HepG2 (cell line): ENCODE results near the gene C7orf57. TPM values are rescaled to one million over a fixed set of nuclear protein-coding genes. Genes with fewer than 3 reads are reported as not detected.
A peak's percentile ranks its signal among the peaks of the same experiment; 100 is the strongest.

Experiments
- ATAC-seq: fragments of 200-7000 bp; cut with Tn5 transposase; 3 replicates; pipeline ENCODE4 v1.9.1; 2020; ENCODE audit warnings: mild to moderate bottlenecking, moderate library complexity
- BruUV-seq: library from RNA; stranded (reverse); fragments of 400-500 nt; replicated peaks from 2 replicates; lab custom pipeline; 2021; lab: Mats Ljungman, UMichigan
- CTCF ChIA-PET: fragments of 300-600 bp; formaldehyde crosslinking; extraction: SDS; loops from one replicate; lab custom pipeline; 2021; ENCODE audit warnings: low total read pairs, inconsistent platforms, low intra/inter-chr PET ratio; lab: Yijun Ruan, JAX
- POLR2A ChIA-PET: fragments of 350-600 bp; sonication (Branson Sonifier 250); formaldehyde crosslinking; loops from one replicate; lab custom pipeline; 2020; ENCODE audit warnings: antibody characterized with exemption, inconsistent platforms; lab: Yijun Ruan, JAX
- DNase-seq: peaks from one replicate; pipeline ENCODE4 v3.0.0-alpha.2; 2015; ENCODE audit warnings: low spot score
- FAIRE-seq: peaks from 3 replicates; lab custom pipeline; 2011; peaks lifted over from hg19 to GRCh38; lab: Jason Lieb, UNC
- H2AFZ ChIP-seq: one replicate; pipeline ENCODE4 v1.6.1; 2011; ENCODE audit warnings: low read length, inconsistent platforms
- H3K27ac ChIP-seq: fragments of 300-600 bp; 3 replicates; pipeline ENCODE4 v1.8.0; 2011; ENCODE audit warnings: mixed run types, mild to moderate bottlenecking, mixed read lengths, low read length, inconsistent platforms; ENCODE audit not compliant: insufficient read depth; ENCODE audit errors: extremely low read length
- H3K27me3 ChIP-seq, 2 experiments: fragments of 200-600 bp in 1 of 2; 2 replicates in 1 of 2; 3 replicates in 1 of 2; pipeline versions ENCODE4 v1.6.0 to v1.8.0; 2011; ENCODE audit warnings: low read length in 2 of 2, mild to moderate bottlenecking in 2 of 2, moderate library complexity in 2 of 2, inconsistent platforms in 1 of 2; ENCODE audit not compliant: insufficient read depth in 2 of 2, control insufficient read depth in 1 of 2
- H3K36me3 ChIP-seq, 2 experiments: fragments of 200-600 bp in 1 of 2; replicated peaks in 1 of 2; 2 replicates in 1 of 2; 3 replicates in 1 of 2; pipeline versions ENCODE4 v1.5.1 to v1.8.0; 2011; ENCODE audit warnings: low read length in 2 of 2, inconsistent platforms in 1 of 2; ENCODE audit not compliant: insufficient read depth in 2 of 2, control insufficient read depth in 1 of 2
- H3K4me1 ChIP-seq: 2 replicates; pipeline ENCODE4 v1.5.1; 2012; ENCODE audit warnings: low read length, inconsistent platforms; ENCODE audit not compliant: insufficient read depth
- H3K4me2 ChIP-seq: 2 replicates; pipeline ENCODE4 v1.6.0; 2011; ENCODE audit warnings: low read depth, low read length, inconsistent platforms
- H3K4me3 ChIP-seq, 3 experiments: fragments of 200-600 bp in 1 of 3; sonication (generic), shearing (Covaris generic) in 1 of 3; replicated peaks in 1 of 3; 2 replicates each; pipeline ENCODE4 v1.5.1; 2011 to 2016; ENCODE audit warnings: low read length in 3 of 3, inconsistent platforms in 2 of 3, low read depth in 2 of 3, mild to moderate bottlenecking in 2 of 3, control low read depth in 1 of 3, mixed read lengths in 1 of 3; ENCODE audit not compliant: insufficient read depth in 1 of 3
- H3K79me2 ChIP-seq: one replicate; pipeline ENCODE4 v1.6.1; 2011; ENCODE audit warnings: low read length, inconsistent platforms; ENCODE audit not compliant: insufficient read depth
- H3K9ac ChIP-seq: 2 replicates; pipeline ENCODE4 v1.6.0; 2011; ENCODE audit warnings: mild to moderate bottlenecking, low read depth, low read length, inconsistent platforms; ENCODE audit not compliant: insufficient read depth
- H3K9me3 ChIP-seq: 2 replicates; pipeline ENCODE4 v1.5.1; 2012; ENCODE audit warnings: mild to moderate bottlenecking, low read length
- H4K20me1 ChIP-seq: 2 replicates; pipeline ENCODE4 v1.6.0; 2011; ENCODE audit warnings: inconsistent platforms, mild to moderate bottlenecking, low read length, moderate library complexity; ENCODE audit not compliant: insufficient read depth
- ATF2 ChIP-seq: sonication (generic); formaldehyde crosslinking; IDR thresholded peaks from 2 replicates; pipeline ENCODE4 v1.4.0; 2020; ENCODE audit warnings: missing genetic modification reagents
- CBX2 ChIP-seq, 2 experiments: fragments of 200-600 bp in 1 of 2; sonication (generic); formaldehyde crosslinking in 1 of 2; IDR thresholded peaks; 2 replicates each; pipeline versions ENCODE4 v1.7.0 to v1.8.1; 2018 to 2022; ENCODE audit warnings: low read depth in 2 of 2, low read length in 1 of 2, mild to moderate bottlenecking in 1 of 2, missing genetic modification reagents in 1 of 2
- DDIT3 ChIP-seq: sonication (generic); formaldehyde crosslinking; IDR thresholded peaks from 2 replicates; pipeline ENCODE4 v1.4.0; 2020; ENCODE audit warnings: mild to moderate bottlenecking, missing genetic modification reagents
- ETS1 ChIP-seq: sonication (generic); formaldehyde crosslinking; IDR thresholded peaks from 2 replicates; pipeline ENCODE4 v1.4.0; 2020; ENCODE audit warnings: missing genetic modification reagents
- FLYWCH1 ChIP-seq: sonication (generic); formaldehyde crosslinking; IDR thresholded peaks from 2 replicates; pipeline ENCODE4 v1.8.1; 2023; ENCODE audit warnings: mild to moderate bottlenecking, missing genetic modification reagents
- GPN1 ChIP-seq: sonication (generic); formaldehyde crosslinking; IDR thresholded peaks from 2 replicates; pipeline ENCODE4 v1.5.1; 2020; ENCODE audit warnings: missing genetic modification reagents, borderline replicate concordance
- HNRNPL ChIP-seq: fragments of 200-400 bp; formaldehyde crosslinking; IDR thresholded peaks from 2 replicates; pipeline ENCODE4 v1.6.1; 2017; ENCODE audit warnings: mild to moderate bottlenecking, low read depth, low read length
- NAIF1 ChIP-seq: sonication (generic); formaldehyde crosslinking; IDR thresholded peaks from 2 replicates; pipeline ENCODE4 v1.5.0; 2020; ENCODE audit warnings: mild to moderate bottlenecking, missing genetic modification reagents, borderline replicate concordance
- NFKB2 ChIP-seq: sonication (generic); formaldehyde crosslinking; IDR thresholded peaks from 2 replicates; pipeline ENCODE4 v1.4.0; 2020; ENCODE audit warnings: missing genetic modification reagents, borderline replicate concordance
- PHF20 ChIP-seq: sonication (generic); formaldehyde crosslinking; IDR thresholded peaks from 2 replicates; pipeline ENCODE4 v1.5.0; 2020; ENCODE audit warnings: mild to moderate bottlenecking, missing genetic modification reagents
- RAD21 ChIP-seq: fragments of 450-650 bp; formaldehyde crosslinking; IDR thresholded peaks from 2 replicates; pipeline ENCODE4 v1.5.0; 2020; ENCODE audit warnings: mild to moderate bottlenecking
- RFXANK ChIP-seq: IDR thresholded peaks from 2 replicates; pipeline ENCODE4 v1.6.1; 2016
- SP2 ChIP-seq: sonication (generic); formaldehyde crosslinking; IDR thresholded peaks from 2 replicates; pipeline ENCODE4 v1.5.1; 2020; ENCODE audit warnings: mild to moderate bottlenecking, missing genetic modification reagents
- ZC3H4 ChIP-seq: sonication (generic); formaldehyde crosslinking; IDR thresholded peaks from 2 replicates; pipeline ENCODE4 v1.4.0; 2020; ENCODE audit warnings: missing genetic modification reagents, borderline replicate concordance
- ZFP41 ChIP-seq: sonication (generic); formaldehyde crosslinking; IDR thresholded peaks from 2 replicates; pipeline ENCODE4 v1.4.0; 2020; ENCODE audit warnings: mild to moderate bottlenecking, missing genetic modification reagents, borderline replicate concordance
- ZFP91 ChIP-seq: sonication (generic); formaldehyde crosslinking; IDR thresholded peaks from 2 replicates; pipeline ENCODE4 v1.9.0; 2022; ENCODE audit warnings: missing genetic modification reagents, mild to moderate bottlenecking, borderline replicate concordance
- ZNF264 ChIP-seq: sonication (generic); formaldehyde crosslinking; IDR thresholded peaks from 2 replicates; pipeline ENCODE4 v1.4.0; 2020; ENCODE audit warnings: missing genetic modification reagents
- ZNF691 ChIP-seq: sonication (generic); formaldehyde crosslinking; IDR thresholded peaks from 2 replicates; pipeline ENCODE4 v1.4.0; 2020; ENCODE audit warnings: missing genetic modification reagents, low read depth, mild to moderate bottlenecking, borderline replicate concordance
- WGBS: methylation state at CpG from one replicate; pipeline ENCODE4 v1.1.6; 2017; ENCODE audit warnings: low lambda C conversion rate; 5-methylcytosine and 5-hydroxymethylcytosine counted together
- in situ Hi-C: cut with HindIII; loops from 2 replicates; pipeline ENCODE4 v1.10.0; 2017; ENCODE audit warnings: low pct_unique_long_range_greater_than_20kb; ENCODE audit not compliant: extremely low pct_ligation_motif_present
- intact Hi-C: fragments of 100-400 bp; cut with micrococcal nuclease; formaldehyde crosslinking; loops from one replicate; pipeline ENCODE4 v1.10.0; 2022; ENCODE audit not compliant: unreplicated experiment
- polyA plus RNA-seq, 8 experiments: library from polyadenylated mRNA; depleted of rRNA in 3 of 8; stranded (reverse) in 7 of 8; unstranded in 1 of 8; fragments of >200 nt; fragmentation: Illumina TruSeq in 4 of 8; extraction: Trizol in 4 of 8; gene quantifications; 2 replicates each; pipeline versions ENCODE4 v1.2.1 to v1.2.3, GENCODE V29; 2011 to 2016; ENCODE audit warnings: low read depth in 4 of 8, missing spikeins in 1 of 8, mixed read lengths in 1 of 8; ENCODE audit not compliant: insufficient read depth in 1 of 8
- total RNA-seq, 5 experiments: library from RNA; depleted of rRNA; stranded (reverse); fragments of >200 nt; fragmentation: Illumina TruSeq; extraction: Trizol; gene quantifications; 2 replicates each; pipeline ENCODE4 v1.2.3, GENCODE V29; 2016; ENCODE audit warnings: low read depth in 1 of 5

The C7orf57 gene
- total and polyA plus RNA-seq, 2 of the 13 experiments (the other 11 are each of a cell fraction or from before 2014, with no cell fraction given) = not detected

- FAIRE-seq (no peak), DNase-seq (no peak), ATAC-seq (peak; percentile 12)
- TF ChIP-seq ZC3H4 (CRISPR knock-in tag) (no peak), RAD21 (no peak), ETS1 (CRISPR knock-in tag) (no peak), RFXANK (CRISPR knock-in tag) (no peak), ZNF264 (CRISPR knock-in tag) (no peak), CBX2 (IDR thresholded peaks at IDR 0.05; ENCODE audit: low read depth, low read length) (no peak), CBX2 (CRISPR knock-in tag; IDR thresholded peaks at IDR 0.05; ENCODE audit: low read depth) (no peak), ZFP41 (CRISPR knock-in tag) (no peak), DDIT3 (CRISPR knock-in tag) (no peak), GPN1 (CRISPR knock-in tag) (no peak), FLYWCH1 (CRISPR knock-in tag) (no peak), SP2 (no peak), ATF2 (CRISPR knock-in tag) (no peak), ZFP91 (CRISPR knock-in tag) (no peak), NFKB2 (CRISPR knock-in tag) (no peak), PHF20 (CRISPR knock-in tag) (no peak), HNRNPL (no peak), ZNF691 (CRISPR knock-in tag) (no peak), NAIF1 (no peak)
- Histone ChIP-seq H2AFZ (no peak overlapping the region), H3K27me3 (no peaks in the 10 kb centered on the region), H3K4me1 (peaks cover 20% of the 10 kb centered on the region), H3K4me2 (no peak overlapping the region), H3K9me3 (no peaks in the 10 kb centered on the region), H3K36me3 (peaks cover 5 to 17% of the 10 kb centered on the region in 2 experiments; a peak in 3 of 5 replicates), H3K79me2 (no peaks in the 10 kb centered on the region), H3K9ac (no peak overlapping the region), H3K4me3 (no peak overlapping the region), H3K27ac (no peak overlapping the region), H4K20me1 (no peaks in the 10 kb centered on the region)
- intact Hi-C loops = loop anchor here (1.0 kb wide), 3 partner anchors 44 to 166 kb away; no protein-coding TSS in a partner anchor
- POLR2A ChIA-PET = interaction anchor here (1.6 to 1.8 kb wide), 2 partner anchors 22 to 166 kb away, joined by 5 to 6 read pairs; partner anchors contain the start of gene UPP1
- CTCF ChIA-PET = interaction anchor here (1.3 to 2.0 kb wide), 4 partner anchors 44 to 166 kb away, joined by 7 to 24 read pairs (median 20); no protein-coding TSS in a partner anchor
- in situ Hi-C loops = loop anchor here (5.0 to 25.0 kb wide), 3 partner anchors 119 to 849 kb away; no protein-coding TSS in a partner anchor
- BruUV-seq = no TSS peak
- WGBS = 44% methylated on average over 4 of the region's 4 CpGs
Observed at GRCh38 chr7:48110868-48111267, 75.5 kb downstream of the C7orf57 start.
